Fibroblast of lung (primary cell): ENCODE results near the gene FUT8. TPM values are rescaled to one million over a fixed set of nuclear protein-coding genes. Genes with fewer than 3 reads are reported as not detected.

Source experiments
- DNase-seq, 2 donors: peaks; one replicate each; pipeline versions ENCODE4 v3.0.0 to v3.0.0-alpha.2; 2010; ENCODE audit warnings: low read depth in 2 of 2
- H2AFZ ChIP-seq: 2 replicates; pipeline ENCODE4 v1.5.1; 2012; ENCODE audit warnings: low read length, control low read depth, inconsistent platforms
- H3K27ac ChIP-seq: 2 replicates; pipeline ENCODE4 v1.5.1; 2011; ENCODE audit warnings: low read length, control low read depth; ENCODE audit not compliant: insufficient read depth
- H3K27me3 ChIP-seq: 2 replicates; pipeline ENCODE4 v1.5.1; 2011; ENCODE audit warnings: mild to moderate bottlenecking, low read length; ENCODE audit not compliant: control insufficient read depth, insufficient read depth
- H3K36me3 ChIP-seq: 2 replicates; pipeline ENCODE4 v1.5.1; 2011; ENCODE audit warnings: low read length; ENCODE audit not compliant: control insufficient read depth, insufficient read depth
- H3K4me1 ChIP-seq: 2 replicates; pipeline ENCODE4 v1.5.1; 2011; ENCODE audit warnings: low read length; ENCODE audit not compliant: control insufficient read depth, insufficient read depth; ENCODE audit errors: extremely low read depth
- H3K4me2 ChIP-seq: 2 replicates; pipeline ENCODE4 v1.5.1; 2011; ENCODE audit warnings: low read length, control low read depth; ENCODE audit not compliant: insufficient read depth; ENCODE audit errors: extremely low read depth
- H3K4me3 ChIP-seq, 4 experiments: fragments of 200-600 bp in 1 of 4; sonication (generic) in 1 of 4; replicated peaks in 1 of 4; 2 replicates each; pipeline ENCODE4 v1.5.1; 2011 to 2016; ENCODE audit warnings: low read length in 4 of 4, low read depth in 3 of 4, mild to moderate bottlenecking in 3 of 4, control low read depth in 2 of 4, inconsistent platforms in 1 of 4, mixed read lengths in 1 of 4; ENCODE audit not compliant: insufficient read depth in 1 of 4; ENCODE audit errors: control extremely low read depth in 1 of 4
- H3K79me2 ChIP-seq: 2 replicates; pipeline ENCODE4 v1.5.1; 2012; ENCODE audit warnings: mild to moderate bottlenecking, low read length, inconsistent platforms; ENCODE audit not compliant: control insufficient read depth, insufficient read depth
- H3K9ac ChIP-seq: 2 replicates; pipeline ENCODE4 v1.5.1; 2011; ENCODE audit warnings: mild to moderate bottlenecking, low read length, control low read depth; ENCODE audit not compliant: insufficient read depth
- H3K9me3 ChIP-seq: 2 replicates; pipeline ENCODE4 v1.5.1; 2012; ENCODE audit warnings: low read depth, low read length; ENCODE audit not compliant: control insufficient read depth, insufficient read depth
- H4K20me1 ChIP-seq: 2 replicates; pipeline ENCODE4 v1.5.1; 2011; ENCODE audit warnings: low read length; ENCODE audit not compliant: control insufficient read depth, insufficient read depth; ENCODE audit errors: extremely low read depth
- CTCF ChIP-seq, 2 donors: IDR thresholded peaks in 1 of 2; conservative IDR thresholded peaks in 1 of 2; 1 replicate in 1 of 2; 2 replicates in 1 of 2; pipeline ENCODE4 v1.5.1; 2011 to 2012; ENCODE audit warnings: low read length in 2 of 2, control low read depth in 1 of 2, inconsistent platforms in 1 of 2, low read depth in 1 of 2, mild to moderate bottlenecking in 1 of 2
- EZH2 ChIP-seq: IDR thresholded peaks from 2 replicates; pipeline ENCODE4 v1.5.1; 2012; ENCODE audit warnings: low read length, control low read depth, mild to moderate bottlenecking; ENCODE audit errors: missing control alignments
- polyA plus RNA-seq, 2 donors: library from polyadenylated mRNA; depleted of rRNA in 1 of 2; stranded (reverse) in 1 of 2; unstranded in 1 of 2; fragments of >200 nt; gene quantifications; 2 replicates each; pipeline ENCODE4 v1.2.1, GENCODE V29; 2011 to 2012; ENCODE audit warnings: missing spikeins in 1 of 2
- total RNA-seq: library from RNA; depleted of rRNA; stranded (reverse); fragments of >200 nt; gene quantifications from 2 replicates; pipeline ENCODE4 v1.2.1, GENCODE V29; 2014

The FUT8 gene
- total and polyA plus RNA-seq, 2 donors (not counting 1 experiment from before 2014, with no cell fraction given), result 51.4 to 95.8 TPM

- Histone ChIP-seq H3K36me3 (no peaks in the 10 kb centered on the region), H3K9ac (no peak overlapping the region), H3K4me1 (no peaks in the 10 kb centered on the region), H2AFZ (no peak overlapping the region), H4K20me1 (no peaks in the 10 kb centered on the region), H3K4me2 (no peak overlapping the region), H3K4me3 (no peak overlapping the region), H3K27me3 (no peaks in the 10 kb centered on the region), H3K79me2 (no peaks in the 10 kb centered on the region), H3K9me3 (no peaks in the 10 kb centered on the region), H3K27ac (no peak overlapping the region)
- no peak for DNase-seq
- no peak for TF ChIP-seq CTCF (conservative IDR thresholded peaks at IDR 0.05 in 1 of 2, IDR thresholded peaks at IDR 0.05 in 1 of 2; ENCODE audit: low read depth in 1 of 2, low read length in 2 of 2)
- no peak for TF ChIP-seq EZH2
These were observed 339.0 kb downstream of the FUT8 start for GRCh38 chr14:65751510-65751909.

- H3K9ac ChIP-seq, result no peak overlapping the region
- no peaks in the 10 kb centered on the region for H3K36me3 ChIP-seq
- no peaks in the 10 kb centered on the region for H3K9me3 ChIP-seq
- no peak for DNase-seq
- no peaks in the 10 kb centered on the region for H3K4me1 ChIP-seq
- no peaks in the 10 kb centered on the region for H3K79me2 ChIP-seq
- no peak overlapping the region for H3K4me3 ChIP-seq
- H2AFZ ChIP-seq, result no peak overlapping the region
- no peaks in the 10 kb centered on the region for H3K27me3 ChIP-seq
- H4K20me1 ChIP-seq, result no peaks in the 10 kb centered on the region
- no peak overlapping the region for H3K27ac ChIP-seq
- no peak overlapping the region for H3K4me2 ChIP-seq
- no peak for TF ChIP-seq EZH2
These were observed 340.5 kb downstream of the FUT8 start for GRCh38 chr14:65753061-65753460.

GRCh38 chr14:65755331-65755730 is 342.8 kb downstream of the FUT8 start:
- Histone ChIP-seq H3K27me3 (no peaks in the 10 kb centered on the region), H3K9me3 (no peaks in the 10 kb centered on the region), H3K79me2 (no peaks in the 10 kb centered on the region), H2AFZ (no peak overlapping the region), H3K36me3 (no peaks in the 10 kb centered on the region), H3K27ac (no peak overlapping the region), H3K9ac (no peak overlapping the region), H3K4me1 (no peaks in the 10 kb centered on the region), H4K20me1 (no peaks in the 10 kb centered on the region), H3K4me3 (no peak overlapping the region), H3K4me2 (no peak overlapping the region)
- TF ChIP-seq CTCF (conservative IDR thresholded peaks at IDR 0.05 in 1 of 2, IDR thresholded peaks at IDR 0.05 in 1 of 2; ENCODE audit: low read depth in 1 of 2, low read length in 2 of 2) (no peak), EZH2 (no peak)
- DNase-seq, result no peak
